ENCODE data around the gene EXOC6B. TPM values are rescaled to one million over a fixed set of nuclear protein-coding genes. Genes with fewer than 3 reads are reported as not detected.

The EXOC6B gene
- total and polyA plus RNA-seq, 9 of the 15 experiments (the other 6 are each of a cell fraction or from before 2014, with no cell fraction given), result 0.28 to 4.2 (median 2.0) TPM

DNA sequence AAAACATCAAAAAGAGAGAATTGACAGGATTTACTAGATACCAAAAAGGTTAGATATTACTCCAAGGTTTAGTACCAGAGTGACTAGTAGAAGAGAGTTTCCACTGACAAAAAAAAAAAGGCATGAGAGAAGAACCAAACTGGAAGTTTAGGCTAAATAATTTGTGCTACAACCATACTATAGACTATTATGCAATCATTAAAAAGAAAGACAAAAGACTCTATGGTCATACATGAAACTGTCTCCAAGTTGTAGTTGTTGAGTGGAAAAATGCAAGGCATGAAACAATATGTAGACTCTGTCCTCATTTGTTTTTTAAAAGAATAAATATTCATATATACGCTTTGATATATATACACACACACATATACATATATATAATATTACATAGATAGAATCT lies 1.7 kb upstream of the EXOC6B start:
- H4K20me1 ChIP-seq (replicated peaks; ENCODE audit: control insufficient read depth, insufficient read depth, low read length), result no peaks in the 10 kb centered on the region
- TF ChIP-seq CEBPG (CRISPR knock-in tag; IDR thresholded peaks at IDR 0.05), result no peak
- TF ChIP-seq CEBPG (tag; conservative IDR thresholded peaks at IDR 0.05 in 1 of 2, IDR thresholded peaks at IDR 0.05 in 1 of 2), result peak; percentile 24 to 77; a peak in 3 of 4 replicates
- no peak for TF ChIP-seq ZNF695 (CRISPR knock-in tag; IDR thresholded peaks at IDR 0.05)
- peak; percentile 48; the same call in 1 of the 2 replicates for TF ChIP-seq CEBPB (tag; IDR thresholded peaks at IDR 0.05)
- no peak for FAIRE-seq
- intact Hi-C loops (cut with micrococcal nuclease), result no loop called here
- no peak overlapping the region for H2AFZ ChIP-seq (ENCODE audit: low read depth, low read length)
- no peaks in the 10 kb centered on the region for H3K79me2 ChIP-seq (ENCODE audit: control insufficient read depth, insufficient read depth, low read length)
- H3K9me3 ChIP-seq (replicated peaks; ENCODE audit: control insufficient read depth, insufficient read depth, low read depth, low read length), result no peaks in the 10 kb centered on the region
- H3K27me3 ChIP-seq (ENCODE audit: control insufficient read depth in 2 of 2, insufficient read depth in 2 of 2, low read length in 2 of 2), result peaks cover 2 to 11% of the 10 kb centered on the region in 2 experiments; a peak in 3 of 5 replicates
- no peak overlapping the region for H3K4me2 ChIP-seq (ENCODE audit: insufficient read depth, low read length)
- H3K4me3 ChIP-seq, result no peak overlapping the region
- BruUV-seq (replicated peaks), result no TSS peak
- H3K36me3 ChIP-seq (ENCODE audit: control insufficient read depth, insufficient read depth, low read length), result no peaks in the 10 kb centered on the region
- WGBS (ENCODE audit: insufficient coverage, low coverage, missing lambda C conversion rate), result 21% methylated on average over 1 of the region's 1 CpG
- DNase-seq (ENCODE audit: extremely low read depth in 1 of 4, low spot score in 3 of 4), result no peak
- H3K4me1 ChIP-seq (replicated peaks in 1 of 2; ENCODE audit: control insufficient read depth in 2 of 2, insufficient read depth in 2 of 2, low read length in 2 of 2), result peaks cover 6 to 10% of the 10 kb centered on the region in 2 experiments; a peak in 4 of 5 replicates
- H3K9ac ChIP-seq (ENCODE audit: insufficient read depth in 1 of 2, low read depth in 2 of 2, low read length in 2 of 2), result no peak overlapping the region
- no peaks in the 10 kb centered on the region for H3K9me1 ChIP-seq (ENCODE audit: control insufficient read depth, insufficient read depth, low read length)
- no peak overlapping the region for H3K27ac ChIP-seq (ENCODE audit: extremely low read depth, low read depth, low read length)
- POLR2A ChIA-PET, result no interaction called here
- in situ Hi-C loops (cut with MboI), result no loop called here
- CTCF ChIA-PET (ENCODE audit: low intra/inter-chr PET ratio), result no interaction called here
- ATAC-seq, result no peak

DNA sequence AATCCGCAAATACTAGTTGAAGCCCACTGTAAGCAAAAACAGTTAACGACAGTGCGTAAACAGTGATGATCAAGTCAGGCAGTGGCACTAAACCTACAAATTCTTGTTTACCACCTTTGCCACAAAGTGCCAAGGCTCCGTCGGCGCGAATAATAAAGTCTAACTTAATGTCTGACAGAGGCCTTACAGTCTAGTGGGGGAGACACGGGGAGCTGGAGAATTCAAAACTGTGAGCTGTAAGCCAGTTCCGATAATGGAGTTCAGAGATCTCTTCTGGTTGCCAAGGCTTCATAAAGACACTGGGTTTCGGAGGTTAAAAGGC lies 284 bp upstream of the EXOC6B start:
- Histone ChIP-seq H3K4me3 (peak overlapping the region; percentile 83), H3K4me1 (replicated peaks in 1 of 2; ENCODE audit: control insufficient read depth in 2 of 2, insufficient read depth in 2 of 2, low read length in 2 of 2) (peaks cover 6 to 10% of the 10 kb centered on the region in 2 experiments; a peak in 4 of 5 replicates), H3K27ac (ENCODE audit: extremely low read depth, low read depth, low read length) (no peak overlapping the region), H3K9me1 (ENCODE audit: control insufficient read depth, insufficient read depth, low read length) (no peaks in the 10 kb centered on the region), H3K27me3 (ENCODE audit: control insufficient read depth in 2 of 2, insufficient read depth in 2 of 2, low read length in 2 of 2) (peaks cover 2 to 11% of the 10 kb centered on the region in 2 experiments; a peak in 3 of 5 replicates), H3K79me2 (ENCODE audit: control insufficient read depth, insufficient read depth, low read length) (no peaks in the 10 kb centered on the region), H3K9me3 (replicated peaks; ENCODE audit: control insufficient read depth, insufficient read depth, low read depth, low read length) (no peaks in the 10 kb centered on the region), H3K36me3 (ENCODE audit: control insufficient read depth, insufficient read depth, low read length) (no peaks in the 10 kb centered on the region), H3K4me2 (ENCODE audit: insufficient read depth, low read length) (peak overlapping the region; percentile 91), H2AFZ (ENCODE audit: low read depth, low read length) (peak overlapping the region; percentile 95), H4K20me1 (replicated peaks; ENCODE audit: control insufficient read depth, insufficient read depth, low read length) (no peaks in the 10 kb centered on the region), H3K9ac (ENCODE audit: insufficient read depth in 1 of 2, low read depth in 2 of 2, low read length in 2 of 2) (peak overlapping the region in 1 of 2 experiments; percentile 49; a peak in 1 of 4 replicates)
- POLR2A ChIA-PET, result no interaction called here
- 52% methylated on average over 10 of the region's 10 CpGs for WGBS (ENCODE audit: insufficient coverage, low coverage, missing lambda C conversion rate)
- ATAC-seq (no peak), DNase-seq (ENCODE audit: extremely low read depth in 1 of 4, low spot score in 3 of 4) (no peak), FAIRE-seq (no peak)
- BruUV-seq (replicated peaks), result no TSS peak
- TF ChIP-seq RBM17 (IDR thresholded peaks at IDR 0.05; ENCODE audit: borderline replicate concordance, low read depth, low read length), result no peak
- no peak for TF ChIP-seq ATF1 (CRISPR knock-in tag; IDR thresholded peaks at IDR 0.05)
- peak; percentile 84 for TF ChIP-seq ATF1 (tag; IDR thresholded peaks at IDR 0.05)
- no peak for TF ChIP-seq PHTF2 (CRISPR knock-in tag; IDR thresholded peaks at IDR 0.05)
- peak in 1 of 2 experiments; percentile 6; a peak in 1 of 4 replicates for TF ChIP-seq NRF1 (conservative IDR thresholded peaks at IDR 0.05 in 1 of 2, IDR thresholded peaks at IDR 0.05 in 1 of 2)
- TF ChIP-seq, protein P1, sequence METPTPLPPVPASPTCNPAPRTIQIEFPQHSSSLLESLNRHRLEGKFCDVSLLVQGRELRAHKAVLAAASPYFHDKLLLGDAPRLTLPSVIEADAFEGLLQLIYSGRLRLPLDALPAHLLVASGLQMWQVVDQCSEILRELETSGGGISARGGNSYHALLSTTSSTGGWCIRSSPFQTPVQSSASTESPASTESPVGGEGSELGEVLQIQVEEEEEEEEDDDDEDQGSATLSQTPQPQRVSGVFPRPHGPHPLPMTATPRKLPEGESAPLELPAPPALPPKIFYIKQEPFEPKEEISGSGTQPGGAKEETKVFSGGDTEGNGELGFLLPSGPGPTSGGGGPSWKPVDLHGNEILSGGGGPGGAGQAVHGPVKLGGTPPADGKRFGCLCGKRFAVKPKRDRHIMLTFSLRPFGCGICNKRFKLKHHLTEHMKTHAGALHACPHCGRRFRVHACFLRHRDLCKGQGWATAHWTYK (CRISPR knock-in tag; IDR thresholded peaks at IDR 0.05), result no peak
- TF ChIP-seq, protein P2, sequence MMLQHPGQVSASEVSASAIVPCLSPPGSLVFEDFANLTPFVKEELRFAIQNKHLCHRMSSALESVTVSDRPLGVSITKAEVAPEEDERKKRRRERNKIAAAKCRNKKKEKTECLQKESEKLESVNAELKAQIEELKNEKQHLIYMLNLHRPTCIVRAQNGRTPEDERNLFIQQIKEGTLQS (IDR thresholded peaks at IDR 0.05), result no peak
- TF ChIP-seq, protein P2 (CRISPR knock-in tag; conservative IDR thresholded peaks at IDR 0.05), result 0 out of 2 replicates have a peak, but pooled peaks have one; percentile 56
- TF ChIP-seq NCOA2 (IDR thresholded peaks at IDR 0.05; ENCODE audit: partially characterized antibody in 2 of 2), result no peak
- TF ChIP-seq ZBED1 (IDR thresholded peaks at IDR 0.05), result no peak
- TF ChIP-seq KLF10 (CRISPR knock-in tag; IDR thresholded peaks at IDR 0.05), result no peak
- in situ Hi-C loops (cut with MboI), result no loop called here
- CTCF ChIA-PET (ENCODE audit: low intra/inter-chr PET ratio), result no interaction called here
- intact Hi-C loops (cut with micrococcal nuclease), result no loop called here

All from K562 (cell line).